AML-193 (cell line): ENCODE data around the gene SBNO2.

ENCODE experiments used
- DNase-seq, 2 experiments: peaks; one replicate each; lab custom pipeline; 2025; lab: John Stamatoyannopoulos, UW

The SBNO2 gene

GRCh38 chr19:1058112-1058511 is 116.0 kb downstream of the SBNO2 start:
- no peak for DNase-seq
